Stimulated activated naive CD4-positive, alpha-beta T cell (primary cell): ENCODE results near the gene BMP8B.
"Not testable (repeated sequence)": the region's sequence is repeated elsewhere in the genome, so short reads cannot be mapped to it uniquely, and the experiment has no call there.

Experiments used
- DNase-seq, 6 experiments: peaks; one replicate each; lab custom pipeline; 2025; lab: John Stamatoyannopoulos, UW

BMP8B gene, protein sequence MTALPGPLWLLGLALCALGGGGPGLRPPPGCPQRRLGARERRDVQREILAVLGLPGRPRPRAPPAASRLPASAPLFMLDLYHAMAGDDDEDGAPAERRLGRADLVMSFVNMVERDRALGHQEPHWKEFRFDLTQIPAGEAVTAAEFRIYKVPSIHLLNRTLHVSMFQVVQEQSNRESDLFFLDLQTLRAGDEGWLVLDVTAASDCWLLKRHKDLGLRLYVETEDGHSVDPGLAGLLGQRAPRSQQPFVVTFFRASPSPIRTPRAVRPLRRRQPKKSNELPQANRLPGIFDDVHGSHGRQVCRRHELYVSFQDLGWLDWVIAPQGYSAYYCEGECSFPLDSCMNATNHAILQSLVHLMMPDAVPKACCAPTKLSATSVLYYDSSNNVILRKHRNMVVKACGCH

GRCh38 chr1:39788758-39789570 is at the start of gene BMP8B:
Gene BMP8B (minus strand): TSS chr1:39788865. CDS start chr1:39788485, 380 bp downstream.
- DNase-seq = peak in 3 of 6 experiments; percentile 3 to 12 (median 4)

- DNase-seq = no peak
These were observed 48.0 kb upstream of the BMP8B start for GRCh38 chr1:39836595-39837110.

- no peak for DNase-seq
These were observed 47.4 kb upstream of the BMP8B start for GRCh38 chr1:39835935-39836594.

DNA sequence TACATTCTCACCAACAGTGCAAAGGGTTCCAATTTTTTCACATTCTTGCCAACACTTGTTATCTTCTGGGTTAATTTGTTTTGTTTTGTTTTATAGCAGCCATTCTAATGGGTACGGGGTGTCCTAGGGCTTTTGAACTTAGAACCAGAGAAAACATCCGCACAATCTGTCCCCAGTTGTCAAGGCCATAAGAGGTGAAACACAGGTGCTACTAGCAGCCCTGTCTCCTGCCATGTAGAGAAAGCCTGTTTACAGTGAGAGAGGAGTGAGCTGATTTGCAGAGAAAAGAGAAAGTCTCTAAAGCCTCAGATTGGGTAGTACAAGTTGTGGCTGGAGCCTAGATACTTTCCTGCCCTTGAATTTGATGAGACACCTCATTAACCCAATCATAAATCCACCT is 46.4 kb upstream of the BMP8B start:
- DNase-seq = no peak

- DNase-seq = no peak
These were observed 45.1 kb upstream of the BMP8B start for GRCh38 chr1:39833621-39834385.

- no peak for DNase-seq
These were observed 44.5 kb upstream of the BMP8B start for GRCh38 chr1:39833121-39833520.

GRCh38 chr1:39832294-39832693 is 43.6 kb upstream of the BMP8B start:
- DNase-seq = no peak

- DNase-seq = no peak
These were observed 41.3 kb upstream of the BMP8B start for GRCh38 chr1:39829791-39830533.

DNA sequence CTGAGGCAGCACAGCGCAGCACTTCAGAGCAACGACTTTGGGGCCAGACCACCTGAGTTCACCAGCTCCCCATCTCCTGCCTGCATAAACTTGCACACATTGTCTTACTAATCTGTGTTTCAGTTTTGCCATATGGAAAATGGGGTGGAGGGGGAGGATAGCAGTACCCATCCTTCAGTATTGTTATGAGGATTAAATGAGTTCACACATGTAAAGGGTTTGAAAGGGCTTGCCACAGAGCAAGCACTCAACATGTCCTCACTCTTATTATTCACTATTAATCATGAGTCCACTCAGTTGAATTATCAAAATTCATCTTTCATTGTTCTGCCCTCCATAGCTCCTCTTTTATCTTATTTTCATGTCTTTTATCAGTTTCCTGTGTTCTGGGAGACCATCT is 40.1 kb upstream of the BMP8B start:
- no peak for DNase-seq

DNA sequence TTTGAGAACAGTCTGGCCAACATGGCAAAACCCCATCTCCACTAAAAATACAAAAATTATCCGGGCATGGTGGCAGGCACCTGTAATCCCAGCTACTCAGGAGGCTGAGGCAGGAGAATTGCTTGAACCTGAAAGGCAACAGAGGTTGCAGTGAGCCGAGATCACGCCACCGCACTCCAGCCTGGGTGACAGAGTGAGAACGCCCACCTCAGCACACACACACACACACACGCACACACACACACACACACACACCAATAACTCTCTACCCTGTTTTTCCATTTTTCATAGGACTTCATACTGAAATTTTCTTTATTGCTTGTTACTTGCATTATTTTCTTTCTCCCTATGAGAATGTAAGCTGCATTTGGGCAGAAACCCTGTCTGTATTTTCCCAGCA is 39.6 kb upstream of the BMP8B start:
- not testable (repeated sequence) for DNase-seq

DNA sequence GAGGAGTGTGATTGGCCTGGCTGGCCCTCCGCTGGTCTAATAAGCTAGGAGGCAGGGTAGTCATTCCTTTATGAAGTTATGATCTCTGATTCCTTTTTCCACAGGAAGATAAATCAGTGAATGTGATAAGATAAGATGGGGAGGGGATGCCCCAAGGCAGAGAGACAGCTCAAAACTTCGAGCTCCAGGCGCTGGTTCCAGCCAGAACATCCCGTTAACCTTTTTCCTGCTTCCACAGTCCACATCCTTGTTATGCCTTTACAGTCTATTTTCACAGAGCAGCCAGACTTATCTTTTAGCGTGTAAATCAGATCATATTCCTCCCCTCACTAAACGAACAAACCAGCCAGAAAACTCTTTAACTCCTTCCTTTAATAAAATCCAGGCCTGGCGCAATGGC is 38.5 kb upstream of the BMP8B start:
- no peak for DNase-seq

DNA sequence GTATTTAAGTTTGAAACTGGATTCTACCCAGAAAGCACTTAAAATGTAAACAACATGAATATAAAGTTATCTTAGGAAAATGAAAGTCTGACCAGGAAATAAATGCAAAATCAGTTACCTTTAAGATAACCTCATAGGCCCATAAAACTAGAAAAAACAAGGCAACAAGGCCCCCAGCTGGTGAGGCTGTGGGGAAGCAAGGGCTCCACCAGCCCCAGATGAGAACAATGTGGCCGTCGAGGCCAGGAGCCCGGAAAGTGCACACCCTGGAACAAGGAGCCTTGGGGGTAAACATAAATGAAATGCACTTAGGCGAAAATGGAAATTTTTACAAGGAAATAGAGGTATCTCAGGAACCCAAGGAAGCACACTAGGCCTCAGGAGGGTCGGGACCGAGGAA is 37.9 kb upstream of the BMP8B start:
- no peak for DNase-seq

DNA sequence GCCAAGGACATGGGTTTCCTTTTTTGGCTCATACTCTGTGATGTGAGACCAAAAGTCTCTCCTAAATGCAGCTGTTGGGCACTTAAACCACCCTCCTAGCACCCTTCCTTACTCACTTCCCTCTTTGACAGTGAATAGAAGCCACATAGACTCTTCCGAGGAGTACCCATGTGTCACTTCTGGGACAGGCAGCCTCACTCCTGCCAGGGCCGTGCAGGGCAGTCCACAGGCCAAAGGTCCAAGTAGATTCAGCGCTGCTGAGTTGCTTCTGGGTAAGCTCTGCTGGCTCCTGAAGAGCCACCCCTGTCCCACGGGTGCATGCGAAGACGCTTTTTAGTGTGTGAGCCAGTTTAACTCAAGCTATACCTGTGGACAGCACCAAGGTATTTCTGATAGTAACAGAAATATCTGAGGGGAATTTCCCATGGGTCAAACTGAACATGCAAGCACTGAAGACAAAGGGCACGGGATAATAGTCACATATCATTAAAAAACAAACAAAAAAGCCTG is 36.8 kb upstream of the BMP8B start:
- no peak for DNase-seq

DNA sequence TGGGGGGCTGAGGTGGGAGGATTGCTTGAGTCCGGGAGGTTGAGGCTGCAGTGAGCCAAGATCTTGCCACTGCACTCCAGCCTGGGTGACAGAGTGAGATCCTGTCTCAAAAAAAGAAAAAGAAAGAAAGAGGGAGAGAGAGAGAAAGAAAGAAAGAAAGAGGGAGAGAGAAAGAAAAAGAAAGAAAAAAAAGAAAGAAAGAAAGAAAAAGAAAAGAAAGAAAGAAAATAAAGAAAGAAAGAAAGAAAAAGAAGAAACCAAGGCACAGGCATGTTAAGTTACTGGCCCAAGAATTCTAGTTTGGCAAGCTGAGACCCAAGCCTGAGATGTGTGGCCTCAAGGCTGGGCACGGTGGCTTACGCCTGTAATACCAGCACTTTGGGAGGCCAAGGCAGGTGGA is 34.8 kb upstream of the BMP8B start:
- DNase-seq = not testable (repeated sequence)

- no peak for DNase-seq
These were observed 33.5 kb upstream of the BMP8B start for GRCh38 chr1:39822146-39822545.

- DNase-seq = no peak
These were observed 30.6 kb upstream of the BMP8B start for GRCh38 chr1:39819091-39819812.

DNA sequence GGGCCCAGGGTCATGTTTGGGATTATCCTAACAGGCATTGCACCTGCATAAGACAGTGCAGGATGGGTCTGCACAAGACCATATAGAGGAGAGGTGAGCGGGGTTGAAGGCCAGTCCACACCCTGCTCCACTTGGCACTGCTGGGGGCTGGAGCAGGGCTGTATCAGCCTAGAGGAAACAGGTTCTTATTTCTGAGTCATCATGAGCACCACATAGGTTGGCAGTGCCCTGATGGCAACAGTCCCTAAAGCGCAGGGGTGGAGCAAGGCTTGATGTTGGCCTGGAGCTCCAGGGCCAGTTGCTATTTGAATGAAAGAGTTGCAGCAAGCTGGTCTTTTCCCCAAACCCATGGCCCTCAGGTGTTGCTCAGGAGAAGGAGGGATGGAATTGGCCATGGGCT is 29.8 kb upstream of the BMP8B start:
- DNase-seq = no peak

DNA sequence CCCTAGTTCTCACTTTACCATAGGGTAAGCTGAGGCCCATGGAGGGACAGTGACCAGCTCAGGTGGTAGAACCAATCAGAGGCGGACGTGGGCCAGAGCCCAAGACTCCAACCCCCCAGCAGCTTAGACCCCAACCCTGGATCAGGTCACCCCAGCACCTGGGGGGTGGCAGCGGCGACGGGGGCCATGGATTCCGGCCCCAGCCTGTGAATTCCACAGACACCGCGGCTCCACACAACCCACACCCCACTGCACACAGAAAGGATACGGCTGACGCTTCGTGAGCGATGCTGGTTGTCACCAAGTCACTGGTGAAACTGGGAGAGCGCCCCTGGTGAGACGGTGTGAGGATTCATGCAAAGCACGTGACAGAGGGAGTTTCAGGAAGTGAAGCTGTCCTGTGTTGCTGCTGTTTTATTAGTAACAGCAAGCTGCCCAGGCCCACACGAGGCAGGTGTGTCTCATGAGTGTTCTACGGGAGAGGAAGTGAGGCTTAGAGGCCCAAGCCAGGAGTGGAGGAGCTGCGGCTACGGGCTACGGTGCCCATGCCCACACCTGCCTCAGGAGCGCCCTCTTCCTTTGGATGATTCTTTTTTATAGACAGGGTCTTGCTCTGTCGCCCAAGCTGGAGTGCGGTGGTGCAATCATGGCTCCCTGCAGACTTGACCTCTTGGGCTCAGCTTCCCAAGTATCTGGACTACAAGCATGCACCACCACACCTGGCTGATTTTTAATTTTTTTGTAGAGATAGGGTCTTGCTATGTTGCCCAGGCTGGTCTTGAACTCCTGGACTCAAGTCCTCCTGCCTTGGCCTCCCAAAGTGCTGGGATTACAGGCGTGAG is 28.6 kb upstream of the BMP8B start:
- DNase-seq = peak; percentile 22 to 70 (median 60)
